Mesendoderm (in vitro differentiated cells): ENCODE results near the gene USP4.
"Not testable (repeated sequence)": the region's sequence is repeated elsewhere in the genome, so short reads cannot be mapped to it uniquely, and the experiment has no call there.

Source experiments
- DNase-seq: peaks from one replicate; pipeline ENCODE4 v3.0.0; 2013
- H2AK5ac ChIP-seq: 2 replicates; pipeline ENCODE4 v1.6.1; 2013; ENCODE audit warnings: low read length, inconsistent platforms
- H2BK120ac ChIP-seq: 2 replicates; pipeline ENCODE4 v1.6.1; 2013; ENCODE audit warnings: low read depth, mild to moderate bottlenecking, low read length, moderate library complexity, mixed read lengths
- H2BK15ac ChIP-seq: replicated peaks from 2 replicates; pipeline ENCODE4 v1.6.1; 2013; ENCODE audit warnings: low read depth, mild to moderate bottlenecking, moderate library complexity
- H2BK5ac ChIP-seq: 2 replicates; pipeline ENCODE4 v1.6.1; 2013; ENCODE audit warnings: low read length, inconsistent platforms
- H3K18ac ChIP-seq: 2 replicates; pipeline ENCODE4 v1.6.1; 2013; ENCODE audit warnings: mild to moderate bottlenecking, low read length, mixed read lengths
- H3K23ac ChIP-seq: one replicate; pipeline ENCODE4 v1.6.1; 2013; ENCODE audit warnings: low read length
- H3K27ac ChIP-seq: 2 replicates; pipeline ENCODE4 v1.5.1; 2013; ENCODE audit warnings: low read depth, mild to moderate bottlenecking, inconsistent platforms, low read length, moderate library complexity
- H3K27me3 ChIP-seq: 2 replicates; pipeline ENCODE4 v1.6.1; 2013; ENCODE audit warnings: low read length, control low read depth, mild to moderate bottlenecking, inconsistent platforms; ENCODE audit not compliant: insufficient read depth, poor library complexity
- H3K36me3 ChIP-seq: 2 replicates; pipeline ENCODE4 v1.6.1; 2013; ENCODE audit warnings: low read length, inconsistent platforms; ENCODE audit not compliant: control insufficient read depth, insufficient read depth
- H3K4ac ChIP-seq: one replicate; pipeline ENCODE4 v1.6.1; 2013; ENCODE audit warnings: low read depth, mild to moderate bottlenecking, low read length, moderate library complexity
- H3K4me1 ChIP-seq: 2 replicates; pipeline ENCODE4 v1.6.1; 2013; ENCODE audit warnings: low read depth, low read length, inconsistent platforms; ENCODE audit not compliant: control insufficient read depth
- H3K4me2 ChIP-seq: 2 replicates; pipeline ENCODE4 v1.6.1; 2013; ENCODE audit warnings: low read length
- H3K4me3 ChIP-seq: 2 replicates; pipeline ENCODE4 v1.5.1; 2013; ENCODE audit warnings: mild to moderate bottlenecking, low read length
- H3K56ac ChIP-seq: one replicate; pipeline ENCODE4 v1.6.1; 2013; ENCODE audit warnings: low read length
- H3K79me1 ChIP-seq: 2 replicates; pipeline ENCODE4 v1.6.1; 2013; ENCODE audit warnings: low read length, inconsistent platforms
- H3K79me2 ChIP-seq: 2 replicates; pipeline ENCODE4 v1.6.1; 2013; ENCODE audit warnings: mild to moderate bottlenecking, low read length; ENCODE audit not compliant: control insufficient read depth, insufficient read depth
- H3K9ac ChIP-seq: 2 replicates; pipeline ENCODE4 v1.6.1; 2013; ENCODE audit warnings: low read length, inconsistent platforms
- H4K5ac ChIP-seq: one replicate; pipeline ENCODE4 v1.6.1; 2013; ENCODE audit warnings: low read length
- H4K8ac ChIP-seq: one replicate; pipeline ENCODE4 v1.6.1; 2013; ENCODE audit warnings: low read depth, mild to moderate bottlenecking, control low read depth, low read length, moderate library complexity
- WGBS: extraction: QIAGEN DNeasy Blood & Tissue Kit; methylation state at CpG from one replicate; pipeline ENCODE4 v1.1.7; 2013; ENCODE audit warnings: low lambda C conversion rate, missing lambda C conversion rate; ENCODE audit not compliant: insufficient coverage; ENCODE audit errors: extremely low coverage; 5-methylcytosine and 5-hydroxymethylcytosine counted together

Gene USP4

GRCh38 chr3:49362561-49362960, 22.7 kb upstream of the USP4 start:
- Histone ChIP-seq H3K4me2 (no peak overlapping the region), H4K5ac (no peak overlapping the region), H3K36me3 (peaks cover 9% of the 10 kb centered on the region), H3K27ac (no peak overlapping the region), H3K18ac (no peak overlapping the region), H3K79me2 (peaks cover 2% of the 10 kb centered on the region), H3K27me3 (no peaks in the 10 kb centered on the region), H4K8ac (no peak overlapping the region), H3K56ac (no peak overlapping the region), H2BK5ac (no peak overlapping the region), H3K4me3 (no peak overlapping the region), H3K79me1 (peaks cover 3% of the 10 kb centered on the region), H3K23ac (no peak overlapping the region), H3K4ac (no peak overlapping the region), H3K4me1 (peaks cover 4% of the 10 kb centered on the region), H2BK120ac (no peak overlapping the region), H2AK5ac (no peak overlapping the region), H3K9ac (no peak overlapping the region), H2BK15ac (no peak overlapping the region)
- no peak for DNase-seq
- no CpG with 5 or more reads among the region's 3 CpGs for WGBS

GRCh38 chr3:49359623-49360022, 19.8 kb upstream of the USP4 start:
- DNase-seq = no peak
- H4K5ac ChIP-seq = no peak overlapping the region
- WGBS = no CpG with 5 or more reads among the region's 2 CpGs
- H3K79me1 ChIP-seq = peaks cover 2% of the 10 kb centered on the region
- H3K27me3 ChIP-seq = no peaks in the 10 kb centered on the region
- no peak overlapping the region for H4K8ac ChIP-seq
- H3K4ac ChIP-seq = no peak overlapping the region
- H3K9ac ChIP-seq = no peak overlapping the region
- H3K23ac ChIP-seq = no peak overlapping the region
- no peak overlapping the region for H2BK5ac ChIP-seq
- H2AK5ac ChIP-seq = no peak overlapping the region
- H3K56ac ChIP-seq = peak overlapping the region; percentile 49
- no peak overlapping the region for H2BK120ac ChIP-seq
- H3K36me3 ChIP-seq = peaks cover 11% of the 10 kb centered on the region
- no peak overlapping the region for H3K4me3 ChIP-seq
- H3K18ac ChIP-seq = no peak overlapping the region
- no peak overlapping the region for H2BK15ac ChIP-seq
- H3K4me2 ChIP-seq = no peak overlapping the region
- H3K27ac ChIP-seq = no peak overlapping the region
- peaks cover 8% of the 10 kb centered on the region for H3K79me2 ChIP-seq
- peaks cover 4% of the 10 kb centered on the region for H3K4me1 ChIP-seq

GRCh38 chr3:49358884-49359225, 19.0 kb upstream of the USP4 start:
- peak overlapping the region; percentile 87 for H3K9ac ChIP-seq
- H4K8ac ChIP-seq = peak overlapping the region; percentile 87
- H3K79me1 ChIP-seq = peaks cover 2% of the 10 kb centered on the region
- peak overlapping the region; percentile 96 for H2BK5ac ChIP-seq
- peaks cover 8% of the 10 kb centered on the region for H3K79me2 ChIP-seq
- peak overlapping the region; percentile 68 for H3K4me2 ChIP-seq
- peak overlapping the region; percentile 97 for H3K56ac ChIP-seq
- peak overlapping the region; percentile 48 for H2AK5ac ChIP-seq
- no peak overlapping the region for H2BK15ac ChIP-seq
- peaks cover 11% of the 10 kb centered on the region for H3K36me3 ChIP-seq
- peaks cover 4% of the 10 kb centered on the region for H3K4me1 ChIP-seq
- peak overlapping the region; percentile 100 for H3K27ac ChIP-seq
- no peak overlapping the region for H3K23ac ChIP-seq
- DNase-seq = no peak
- H3K18ac ChIP-seq = peak overlapping the region; percentile 82
- no peaks in the 10 kb centered on the region for H3K27me3 ChIP-seq
- H3K4me3 ChIP-seq = no peak overlapping the region
- no peak overlapping the region for H4K5ac ChIP-seq
- H2BK120ac ChIP-seq = no peak overlapping the region
- H3K4ac ChIP-seq = peak overlapping the region; percentile 65
- no CpG with 5 or more reads among the region's 3 CpGs for WGBS

- Histone ChIP-seq H4K8ac (peak within 1 kb of the TSS; percentile 87), H3K4me1 (peaks cover 4% of the 10 kb centered on the region), H3K79me2 (peaks cover 8% of the 10 kb centered on the region), H3K23ac (peak within 1 kb of the TSS; percentile 98), H3K18ac (peak within 1 kb of the TSS; percentile 82), H3K4me3 (peak within 1 kb of the TSS; percentile 83), H3K4ac (peak within 1 kb of the TSS; percentile 65), H3K27ac (peak within 1 kb of the TSS; percentile 100), H3K56ac (peak within 1 kb of the TSS; percentile 97), H3K36me3 (peaks cover 11% of the 10 kb centered on the region), H4K5ac (no peak within 1 kb of the TSS), H3K4me2 (peak within 1 kb of the TSS; percentile 75), H3K9ac (peak within 1 kb of the TSS; percentile 90), H2BK15ac (no peak within 1 kb of the TSS), H2BK5ac (peak within 1 kb of the TSS; percentile 96), H2BK120ac (no peak within 1 kb of the TSS), H3K27me3 (no peaks in the 10 kb centered on the region), H3K79me1 (peaks cover 2% of the 10 kb centered on the region), H2AK5ac (peak within 1 kb of the TSS; percentile 48)
- no CpG with 5 or more reads among the region's 46 CpGs for WGBS
- peak; percentile 99 for DNase-seq
Measured at GRCh38 chr3:49358217-49358883, 18.5 kb upstream of the USP4 start, which contains the start of gene GPX1. Gene GPX1 (minus strand): TSS chr3:49358353. CDS start chr3:49358278, 75 bp downstream.

- Histone ChIP-seq H3K27ac (peak overlapping the region; percentile 58), H3K9ac (peak overlapping the region; percentile 90), H3K4me2 (peak overlapping the region; percentile 75), H3K36me3 (peaks cover 11% of the 10 kb centered on the region), H3K4ac (peak overlapping the region; percentile 56), H3K18ac (peak overlapping the region; percentile 22), H2AK5ac (peak overlapping the region; percentile 37), H3K56ac (peak overlapping the region; percentile 94), H3K4me3 (peak overlapping the region; percentile 83)
- not testable (repeated sequence) for H3K79me1 ChIP-seq, H4K5ac ChIP-seq, H3K79me2 ChIP-seq, H2BK120ac ChIP-seq, H3K27me3 ChIP-seq, H2BK15ac ChIP-seq, H2BK5ac ChIP-seq, H3K23ac ChIP-seq, H3K4me1 ChIP-seq, H4K8ac ChIP-seq
- no CpG with 5 or more reads among the region's 63 CpGs for WGBS
- peak; percentile 63 for DNase-seq
Measured at GRCh38 chr3:49357443-49358216, 17.8 kb upstream of the USP4 start.
